Raji (cell line): Measurements from ENCODE around the gene SLC22A31.

Experiments used
- POLR2A ChIP-seq: IDR thresholded peaks from 2 replicates; pipeline ENCODE4 v1.6.1; 2011; ENCODE audit warnings: low read depth, low read length, control low read depth; ENCODE audit not compliant: insufficient read depth

SLC22A31 gene

DNA sequence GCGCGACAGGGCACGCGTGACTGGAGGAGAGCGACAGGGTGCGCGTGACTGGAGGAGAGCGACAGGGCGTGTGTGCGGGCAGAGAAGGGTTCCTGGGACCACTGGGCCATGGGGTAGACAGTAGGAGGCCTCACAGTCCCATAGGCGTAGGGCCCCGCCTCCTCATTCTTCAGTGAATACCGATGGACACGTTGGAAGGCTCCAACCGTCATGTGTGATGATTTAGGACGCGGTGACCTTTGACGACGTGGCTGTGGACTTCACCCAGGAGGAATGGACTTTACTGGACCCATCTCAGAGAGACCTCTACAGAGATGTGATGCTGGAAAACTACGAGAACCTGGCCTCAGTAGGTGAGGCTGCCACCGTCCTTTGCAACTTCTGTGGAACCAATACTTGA, 22.6 kb upstream of the SLC22A31 start:
- no peak for TF ChIP-seq POLR2A

DNA sequence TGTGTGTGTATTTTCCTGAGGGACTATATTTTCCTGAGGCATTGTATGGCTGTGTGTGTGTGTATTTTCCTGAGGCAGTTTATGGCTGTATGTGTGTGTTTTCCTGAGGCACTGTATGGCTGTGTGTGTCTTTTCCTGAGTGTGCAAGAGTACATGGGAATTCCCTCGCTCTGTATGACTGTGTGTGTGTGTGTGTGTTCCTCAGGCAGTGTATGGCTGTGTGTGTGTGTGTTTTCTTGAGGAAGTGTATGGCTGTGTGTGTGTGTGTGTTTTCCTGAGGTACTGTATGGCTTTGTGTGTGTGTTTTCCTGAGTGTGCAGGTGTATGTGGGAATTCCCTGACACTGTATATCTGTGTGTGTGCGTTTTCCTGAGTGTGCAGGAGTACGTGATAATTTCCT, 21.3 kb upstream of the SLC22A31 start:
- TF ChIP-seq POLR2A: no peak

DNA sequence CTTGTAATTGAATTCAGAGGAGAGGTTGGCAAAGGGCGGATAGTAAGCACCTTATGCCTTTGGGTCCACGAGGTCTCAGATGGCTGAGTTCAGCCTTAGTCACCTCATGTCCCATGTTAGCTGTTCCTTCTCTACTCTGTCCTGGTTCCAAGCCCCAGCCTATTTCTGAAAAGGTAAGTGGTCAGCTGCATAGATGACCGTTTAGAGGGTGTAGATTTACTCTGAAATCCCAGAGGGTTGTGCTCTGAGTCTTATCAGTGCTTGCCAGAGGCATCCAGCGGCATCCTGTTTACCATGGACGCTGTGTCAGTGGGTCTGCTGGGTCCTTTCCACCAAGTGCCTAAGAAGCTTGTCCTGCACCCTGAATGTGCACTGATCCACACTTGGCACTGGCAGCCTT, 19.0 kb upstream of the SLC22A31 start:
- TF ChIP-seq POLR2A: no peak

DNA sequence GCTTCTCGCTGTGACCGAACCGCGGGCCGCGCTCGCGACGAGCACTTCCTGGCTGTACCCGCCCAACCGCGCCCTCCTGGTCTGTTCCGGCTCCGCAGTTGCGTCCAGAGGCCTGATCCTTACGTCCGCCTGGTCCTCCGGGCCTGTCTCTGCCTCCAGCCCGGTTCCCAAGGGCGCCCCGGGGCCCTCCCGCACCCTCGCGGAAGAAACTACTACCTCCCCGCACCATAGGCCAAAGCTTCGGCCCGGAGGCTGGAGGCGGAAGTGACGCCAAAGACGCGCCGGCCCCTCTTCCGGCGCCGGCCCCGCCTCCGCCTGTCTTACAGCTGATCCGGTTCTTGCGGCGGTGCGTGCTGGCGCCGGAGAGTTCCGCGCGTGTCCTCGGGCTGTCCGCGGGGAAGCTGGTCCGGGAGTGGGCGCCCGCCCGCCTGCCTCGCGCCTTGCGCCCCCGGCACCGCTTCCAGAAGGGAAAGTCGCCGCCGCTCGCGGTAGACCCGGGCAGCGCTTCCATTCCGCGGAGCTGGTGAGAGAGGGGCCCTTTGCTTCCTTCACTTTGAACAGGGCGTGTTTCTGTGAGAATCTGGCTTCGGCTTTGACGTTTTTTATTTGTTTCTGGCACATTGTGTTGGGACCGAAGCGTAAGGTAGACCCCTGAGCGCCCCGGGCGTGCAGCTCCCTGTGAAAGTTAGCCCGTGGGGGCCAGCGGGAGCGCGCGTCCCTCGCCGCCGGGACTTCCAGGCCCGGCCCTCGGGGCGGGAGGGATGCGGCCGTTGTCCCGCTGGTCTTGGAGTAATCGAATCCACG, 17.3 kb upstream of the SLC22A31 start, which contains the start of gene ZNF778:
TSS of gene ZNF778 (plus strand) at position 316 of the 804 bp plus-strand sequence. CDS start 3,425 bp downstream, outside the sequence.
- TF ChIP-seq POLR2A: peak; percentile 83

DNA sequence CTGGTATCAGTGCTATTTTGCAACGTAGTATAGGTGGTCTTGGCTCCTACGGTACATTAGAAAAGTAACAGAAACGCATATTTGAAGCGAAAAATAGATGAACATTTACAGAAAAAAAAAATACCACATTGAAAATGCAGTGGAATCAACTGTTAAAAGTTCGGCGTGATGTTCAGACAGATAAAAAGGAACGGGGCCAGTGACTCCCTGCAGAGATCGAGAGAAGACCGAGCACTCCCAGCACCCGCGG, 16.7 kb upstream of the SLC22A31 start:
- TF ChIP-seq POLR2A: no peak

DNA sequence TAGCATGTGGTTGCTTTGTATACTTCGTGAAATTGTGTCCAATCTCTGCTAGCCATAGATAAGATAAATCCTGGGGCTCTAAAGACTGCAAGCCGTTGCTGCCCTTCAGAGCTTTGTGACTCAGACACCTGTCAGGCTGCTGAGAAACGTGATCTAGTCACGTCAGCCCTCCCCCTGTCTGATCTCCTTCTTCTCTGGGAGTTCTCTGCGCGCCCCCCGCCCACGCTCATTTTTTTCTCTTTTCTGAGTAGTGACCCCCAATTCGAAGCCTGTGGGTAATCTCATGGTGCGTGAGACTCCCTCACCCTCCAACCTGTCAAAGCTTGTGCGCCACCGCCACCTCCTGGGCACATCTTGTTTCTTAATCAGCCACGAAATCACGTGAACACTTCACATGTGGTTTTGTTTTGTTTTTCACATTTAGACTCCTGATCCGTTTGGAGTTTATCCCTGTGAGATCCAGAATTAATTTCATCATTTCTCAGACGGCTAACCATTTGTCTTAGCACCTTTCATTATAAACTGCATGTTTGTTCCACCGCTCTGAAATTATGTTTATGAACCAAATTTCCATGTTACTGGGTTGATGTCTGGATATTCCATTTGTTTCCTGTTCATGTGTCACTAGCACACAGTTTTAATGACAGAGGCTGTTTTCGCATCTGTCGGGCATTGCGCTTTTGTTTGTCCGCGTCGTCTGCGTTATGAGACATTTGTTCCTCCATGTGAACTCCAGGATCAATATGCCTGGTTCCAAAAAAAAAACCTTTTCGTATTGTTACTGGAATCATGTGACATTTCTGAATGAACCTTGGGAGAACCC, 16.2 kb upstream of the SLC22A31 start:
- 0 out of 2 replicates have a peak, but pooled peaks have one; percentile 22 for TF ChIP-seq POLR2A

DNA sequence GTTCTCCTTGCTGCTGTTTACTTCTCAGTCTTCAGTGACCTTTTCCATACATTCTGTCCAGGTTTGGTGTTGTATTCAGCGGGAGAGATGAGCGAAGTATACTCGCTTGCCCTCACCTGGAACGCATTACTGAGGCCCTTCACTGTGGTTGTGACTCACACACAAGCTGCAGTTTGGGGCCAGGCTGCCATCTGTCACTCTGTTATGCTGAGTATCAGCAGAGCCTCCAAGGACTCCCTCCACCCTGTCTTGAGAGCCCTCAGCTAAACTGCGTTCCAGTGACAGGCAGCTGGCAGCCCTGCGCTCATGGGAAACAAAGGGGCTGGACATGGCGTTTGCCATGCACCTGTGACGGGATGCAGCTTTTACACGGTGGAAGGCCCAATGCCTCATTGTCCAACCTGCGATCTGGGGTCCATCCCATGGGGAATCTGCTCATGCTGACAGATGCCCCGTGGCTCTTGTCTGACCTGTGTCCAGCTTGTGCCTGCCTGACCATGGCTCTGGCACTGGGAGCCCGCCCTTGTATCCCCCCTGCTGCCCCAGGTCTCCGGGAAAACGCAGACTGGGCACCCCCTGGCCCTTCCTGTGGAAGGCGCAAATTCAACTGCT, 10.7 kb upstream of the SLC22A31 start:
- TF ChIP-seq POLR2A: no peak

DNA sequence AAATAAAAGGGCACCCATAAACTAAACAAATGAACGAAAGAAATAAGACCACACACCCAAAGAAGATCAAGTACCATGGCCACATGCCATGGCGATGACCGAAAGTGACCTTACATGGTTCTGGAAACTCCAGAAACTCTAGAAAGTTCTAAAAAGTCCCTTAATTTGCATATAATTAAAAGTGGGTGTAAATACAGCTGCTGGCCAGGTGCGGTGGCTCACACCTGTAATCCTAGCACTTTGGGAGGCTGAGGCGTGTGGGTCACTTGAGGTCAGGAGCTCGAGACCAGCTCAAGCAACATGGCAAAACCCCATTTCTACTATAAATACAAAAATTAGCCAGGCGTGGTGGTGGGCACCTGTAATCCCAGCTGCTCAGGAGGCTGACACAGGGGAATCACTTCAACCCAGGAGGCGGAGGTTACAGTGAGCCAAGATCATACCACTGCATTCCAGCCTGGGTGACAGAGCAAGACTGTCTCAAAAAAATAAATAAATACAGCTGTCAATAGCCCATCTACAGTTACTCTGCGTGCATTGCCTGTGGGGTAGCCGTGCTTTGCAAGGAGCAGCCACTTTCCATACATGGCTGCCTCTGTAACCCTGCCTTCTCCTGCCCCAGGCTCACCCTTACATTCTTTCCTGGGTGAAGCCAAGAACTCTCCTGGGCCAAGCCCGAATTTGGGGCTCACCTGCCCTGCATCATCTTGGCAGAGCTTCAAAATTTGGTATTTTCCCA, 10.0 kb upstream of the SLC22A31 start:
- TF ChIP-seq POLR2A: no peak

DNA sequence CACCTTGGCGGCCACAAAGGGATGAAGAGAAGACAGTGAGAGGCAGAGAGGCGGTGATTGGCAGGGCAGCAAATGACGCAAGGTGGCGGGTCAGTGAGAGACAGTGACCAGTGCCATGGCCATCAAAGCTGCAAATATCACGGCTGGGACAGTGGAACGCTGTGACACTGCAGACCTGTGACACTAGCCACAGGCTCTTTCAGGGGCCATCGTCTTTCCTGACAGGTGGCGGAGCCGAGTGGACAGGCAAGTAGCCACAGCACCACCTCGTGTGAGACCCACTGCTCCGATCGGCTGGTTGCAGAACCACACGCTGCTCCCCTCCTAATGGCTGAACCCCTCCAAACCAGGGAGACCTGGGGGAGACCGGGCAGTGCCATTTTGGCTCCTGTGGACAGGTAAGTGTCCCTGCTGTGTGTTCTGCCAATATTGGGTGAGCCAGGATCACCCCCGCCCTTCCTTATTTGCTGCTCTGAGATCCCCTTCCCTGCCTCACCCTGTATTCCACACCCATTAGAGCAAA, 9.2 kb upstream of the SLC22A31 start:
- no peak for TF ChIP-seq POLR2A

DNA sequence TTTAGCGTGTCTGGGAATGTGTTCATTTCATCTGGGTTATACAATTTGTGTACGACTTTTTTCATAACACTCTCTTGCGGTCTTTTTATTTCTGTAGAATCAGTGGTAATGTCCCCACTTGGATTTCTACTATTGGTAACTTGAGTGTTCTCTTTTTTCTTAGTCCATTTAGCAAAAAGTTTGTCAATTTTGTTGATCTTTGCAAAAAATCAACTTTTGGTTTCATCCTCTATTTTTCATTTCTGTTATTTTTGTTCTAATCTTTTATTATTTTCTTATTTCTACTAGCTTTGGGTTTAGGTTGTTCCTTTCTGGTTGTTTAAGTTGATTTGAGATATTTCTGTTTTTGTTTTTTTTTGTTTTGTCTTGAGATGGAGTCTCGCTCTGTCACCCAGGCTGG, 7.7 kb upstream of the SLC22A31 start:
- TF ChIP-seq POLR2A: no peak

DNA sequence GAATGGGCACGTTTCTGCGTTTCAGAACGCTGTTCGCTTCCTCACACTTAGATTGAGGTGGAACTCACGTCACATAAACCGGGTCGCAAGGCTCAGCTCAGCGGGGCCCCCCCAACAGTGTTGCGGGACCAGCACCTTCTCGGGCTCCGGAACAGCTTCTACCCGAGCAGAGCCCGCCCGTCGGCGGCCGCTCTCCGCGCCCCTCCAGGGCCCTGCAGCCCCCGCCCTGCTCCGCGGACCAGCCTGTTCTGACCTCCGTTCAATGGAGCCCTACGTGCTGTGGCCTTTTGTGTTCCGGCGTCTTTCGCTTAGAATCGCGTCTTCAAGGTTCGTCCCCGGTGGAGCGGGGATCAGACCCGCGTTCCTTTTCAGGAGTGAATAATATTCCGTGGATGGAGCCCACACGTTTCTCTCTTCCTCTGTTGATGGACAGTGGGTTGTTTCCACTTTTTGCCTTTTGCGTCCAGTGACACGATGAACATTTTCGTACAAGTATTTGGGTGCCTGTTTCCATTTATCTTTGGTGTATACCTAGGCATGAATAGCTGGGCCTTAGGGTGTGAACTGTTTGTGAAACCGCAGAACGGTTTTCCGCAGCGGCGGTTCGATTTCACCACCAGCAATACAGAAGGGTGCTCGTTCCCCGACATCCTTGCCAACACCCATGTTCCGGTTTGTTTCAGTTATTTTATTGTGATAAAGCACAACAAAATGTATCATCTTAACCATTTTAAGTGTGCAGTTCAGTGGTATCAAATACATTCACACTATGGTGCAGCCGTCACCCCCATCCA, 2.3 kb upstream of the SLC22A31 start:
- no peak for TF ChIP-seq POLR2A

DNA sequence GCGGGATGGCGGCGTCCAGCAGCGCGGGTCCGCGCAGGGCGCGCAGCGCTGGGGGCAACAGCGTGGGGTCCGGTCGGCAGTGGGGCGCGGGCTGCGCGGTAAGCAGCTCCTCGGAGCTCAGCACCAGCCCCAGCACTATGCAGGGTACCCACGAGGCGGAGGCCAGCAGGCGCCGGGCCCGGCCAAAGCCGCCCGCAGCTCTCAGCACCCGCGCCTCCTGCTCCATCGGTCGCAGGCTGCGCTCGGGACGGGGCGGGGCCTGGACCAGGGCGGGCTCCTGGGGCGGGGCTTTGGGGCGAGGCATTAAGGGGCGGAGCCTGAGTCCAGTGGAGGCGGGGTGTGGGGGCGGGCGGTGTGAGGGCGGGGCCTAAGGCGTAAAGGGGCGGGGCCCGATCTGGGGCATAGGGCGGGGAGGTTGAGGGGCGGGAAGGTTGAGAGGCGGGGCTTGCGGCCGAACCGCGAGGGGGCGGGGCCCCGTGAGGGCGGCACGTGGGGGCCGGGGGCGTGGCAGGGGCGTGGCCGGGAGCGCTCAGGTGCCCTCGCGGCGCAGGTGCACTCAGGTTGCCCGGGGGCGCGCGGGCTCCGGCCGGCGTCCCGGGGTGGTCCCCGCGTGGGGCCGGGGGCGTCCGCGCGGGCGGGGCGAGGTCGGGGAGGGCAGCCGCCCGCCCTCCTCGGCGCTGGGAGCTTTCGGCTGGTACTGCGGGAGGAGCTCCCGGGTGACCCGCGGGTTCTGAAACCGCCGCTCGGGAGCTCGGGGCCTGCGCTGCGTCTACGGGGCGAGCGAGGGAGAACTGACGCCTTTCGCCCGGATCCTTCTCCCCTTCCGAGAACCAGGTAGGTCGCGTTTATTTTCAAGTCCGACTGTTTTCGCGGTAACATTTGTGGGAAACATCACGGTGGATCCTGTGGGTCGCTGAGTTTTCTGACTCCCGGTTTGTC, 1.4 kb upstream of the SLC22A31 start:
- TF ChIP-seq POLR2A: no peak

DNA sequence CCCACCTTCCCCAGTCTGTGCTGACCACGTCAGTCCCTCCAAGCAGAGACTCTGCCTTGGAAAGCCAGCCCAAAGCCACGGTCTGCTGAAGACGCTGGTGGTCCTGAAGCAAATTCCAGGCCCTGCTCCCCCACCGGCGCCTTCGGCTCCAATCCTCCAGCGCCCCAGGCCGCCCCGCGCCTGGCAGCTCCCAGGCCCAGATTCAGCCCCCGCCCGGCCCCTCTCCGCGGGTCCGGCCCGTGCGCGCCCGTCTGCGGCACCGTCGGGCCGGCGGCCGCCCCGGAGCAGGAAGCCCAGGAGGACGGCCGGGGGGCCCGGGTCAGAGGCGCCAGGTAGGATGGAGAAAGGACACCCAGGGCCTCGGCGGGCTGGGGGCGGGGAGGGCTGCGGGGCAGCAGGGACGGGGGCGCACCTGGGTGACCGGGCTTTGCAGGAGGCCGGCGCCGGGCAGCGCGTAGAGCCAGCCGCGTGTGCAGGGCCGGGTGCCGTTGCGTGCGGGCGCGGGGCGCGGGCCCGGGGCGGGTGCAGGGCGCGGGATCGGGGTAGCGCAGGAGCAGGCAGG, 594 bp upstream of the SLC22A31 start:
- no peak for TF ChIP-seq POLR2A
